ENCODE results near the gene PVALB.

DNA sequence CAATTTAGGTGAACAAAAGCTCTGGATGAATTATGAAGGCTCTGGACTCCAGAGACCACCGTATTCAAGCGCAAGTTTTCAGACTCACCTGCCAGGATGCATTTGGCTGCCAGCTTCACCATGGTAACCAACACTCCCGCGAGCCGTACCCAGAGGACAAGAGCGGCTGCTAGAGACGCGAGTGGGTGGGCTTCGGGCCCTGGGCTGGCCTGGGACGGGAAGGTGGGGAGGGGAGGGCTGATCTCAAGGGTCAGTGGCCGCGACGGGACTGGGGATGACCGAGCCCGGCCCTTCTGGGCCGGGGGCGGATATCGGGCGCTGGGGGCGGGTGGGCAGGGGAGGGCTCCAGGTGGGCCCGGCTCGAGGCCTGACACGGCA lies 41.3 kb downstream of the PVALB start:
- TF ChIP-seq, protein P1, sequence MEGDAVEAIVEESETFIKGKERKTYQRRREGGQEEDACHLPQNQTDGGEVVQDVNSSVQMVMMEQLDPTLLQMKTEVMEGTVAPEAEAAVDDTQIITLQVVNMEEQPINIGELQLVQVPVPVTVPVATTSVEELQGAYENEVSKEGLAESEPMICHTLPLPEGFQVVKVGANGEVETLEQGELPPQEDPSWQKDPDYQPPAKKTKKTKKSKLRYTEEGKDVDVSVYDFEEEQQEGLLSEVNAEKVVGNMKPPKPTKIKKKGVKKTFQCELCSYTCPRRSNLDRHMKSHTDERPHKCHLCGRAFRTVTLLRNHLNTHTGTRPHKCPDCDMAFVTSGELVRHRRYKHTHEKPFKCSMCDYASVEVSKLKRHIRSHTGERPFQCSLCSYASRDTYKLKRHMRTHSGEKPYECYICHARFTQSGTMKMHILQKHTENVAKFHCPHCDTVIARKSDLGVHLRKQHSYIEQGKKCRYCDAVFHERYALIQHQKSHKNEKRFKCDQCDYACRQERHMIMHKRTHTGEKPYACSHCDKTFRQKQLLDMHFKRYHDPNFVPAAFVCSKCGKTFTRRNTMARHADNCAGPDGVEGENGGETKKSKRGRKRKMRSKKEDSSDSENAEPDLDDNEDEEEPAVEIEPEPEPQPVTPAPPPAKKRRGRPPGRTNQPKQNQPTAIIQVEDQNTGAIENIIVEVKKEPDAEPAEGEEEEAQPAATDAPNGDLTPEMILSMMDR (IDR thresholded peaks at IDR 0.05): no peak
- TF ChIP-seq POLR2A (IDR thresholded peaks at IDR 0.05; ENCODE audit: low read depth) (no peak), POLR2AphosphoS5 (IDR thresholded peaks at IDR 0.05) (no peak)
